Neural progenitor cell (in vitro differentiated cells): Measurements from ENCODE around the gene GALM.

Experiments used
- EZH2 ChIP-seq: fragments of 200-600 bp; sonication (generic); IDR thresholded peaks from 2 replicates; pipeline ENCODE4 v1.6.1; 2017; ENCODE audit warnings: antibody characterized with exemption, mild to moderate bottlenecking, moderate library complexity
- EZH2phosphoT487 ChIP-seq: fragments of 200-600 bp; sonication (generic); IDR thresholded peaks from 2 replicates; pipeline ENCODE4 v1.6.1; 2017; ENCODE audit warnings: antibody characterized with exemption
- TF ChIP-seq, protein P1 (sequence below): fragments of 200-600 bp; sonication (generic); IDR thresholded peaks from 2 replicates; pipeline ENCODE4 v1.5.1; 2017; ENCODE audit warnings: antibody characterized with exemption, mild to moderate bottlenecking

DNA sequence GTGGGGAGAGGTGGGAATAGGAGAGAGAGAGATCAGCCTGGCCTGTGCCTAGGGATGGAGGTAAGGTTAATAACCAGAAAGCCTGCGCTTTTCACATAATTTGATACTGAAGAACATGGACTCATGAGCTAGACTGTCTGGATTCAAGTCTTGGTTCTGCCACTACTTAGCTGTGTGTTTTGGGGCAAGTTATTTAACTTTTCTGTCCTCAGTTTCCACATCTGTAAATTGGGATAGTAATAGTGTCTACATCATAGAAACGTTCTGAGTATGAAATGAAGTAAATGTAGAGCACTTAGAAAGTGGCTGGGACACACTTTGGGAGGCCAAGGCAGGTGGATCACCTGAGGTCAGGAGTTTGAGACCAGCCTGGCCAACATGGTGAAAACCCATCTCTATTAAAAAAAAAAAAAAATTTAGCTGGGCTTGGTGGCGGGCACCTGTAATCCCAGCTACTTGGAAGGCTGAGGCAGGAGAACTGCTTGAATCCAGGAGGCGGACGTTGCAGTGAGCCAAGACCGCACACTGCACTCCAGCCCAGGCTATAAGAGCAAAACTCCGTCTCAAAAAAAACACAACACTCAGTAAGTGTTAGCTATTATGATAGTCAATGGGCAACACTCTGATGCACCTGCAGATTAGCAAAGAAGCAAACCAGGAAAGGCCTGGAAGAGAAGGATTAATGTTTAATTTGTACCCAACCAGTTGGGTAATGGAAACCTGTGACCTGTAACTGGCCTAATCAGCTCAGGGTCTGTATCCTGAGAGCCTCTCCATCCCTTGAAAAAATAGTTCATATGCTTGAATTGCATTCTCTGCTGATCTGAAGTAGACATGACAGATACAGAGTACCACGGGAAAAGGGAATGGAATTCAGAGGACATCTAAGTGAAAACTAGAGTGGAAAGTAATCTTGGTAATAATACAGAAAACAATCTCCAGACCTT is 6.8 kb downstream of the GALM start:
- TF ChIP-seq, protein P1, sequence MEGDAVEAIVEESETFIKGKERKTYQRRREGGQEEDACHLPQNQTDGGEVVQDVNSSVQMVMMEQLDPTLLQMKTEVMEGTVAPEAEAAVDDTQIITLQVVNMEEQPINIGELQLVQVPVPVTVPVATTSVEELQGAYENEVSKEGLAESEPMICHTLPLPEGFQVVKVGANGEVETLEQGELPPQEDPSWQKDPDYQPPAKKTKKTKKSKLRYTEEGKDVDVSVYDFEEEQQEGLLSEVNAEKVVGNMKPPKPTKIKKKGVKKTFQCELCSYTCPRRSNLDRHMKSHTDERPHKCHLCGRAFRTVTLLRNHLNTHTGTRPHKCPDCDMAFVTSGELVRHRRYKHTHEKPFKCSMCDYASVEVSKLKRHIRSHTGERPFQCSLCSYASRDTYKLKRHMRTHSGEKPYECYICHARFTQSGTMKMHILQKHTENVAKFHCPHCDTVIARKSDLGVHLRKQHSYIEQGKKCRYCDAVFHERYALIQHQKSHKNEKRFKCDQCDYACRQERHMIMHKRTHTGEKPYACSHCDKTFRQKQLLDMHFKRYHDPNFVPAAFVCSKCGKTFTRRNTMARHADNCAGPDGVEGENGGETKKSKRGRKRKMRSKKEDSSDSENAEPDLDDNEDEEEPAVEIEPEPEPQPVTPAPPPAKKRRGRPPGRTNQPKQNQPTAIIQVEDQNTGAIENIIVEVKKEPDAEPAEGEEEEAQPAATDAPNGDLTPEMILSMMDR = no peak
- TF ChIP-seq EZH2 = no peak
- no peak for TF ChIP-seq EZH2phosphoT487
